Measurements from ENCODE around the gene AK3.

AK3 gene

GRCh38 chr9:4732890-4733289, 8.1 kb downstream of the AK3 start:
- H3K4me3 ChIP-seq (ENCODE audit: low read depth in 1 of 2, low read length in 2 of 2), result no peak overlapping the region
- peaks cover 91% of the 10 kb centered on the region for H3K79me2 ChIP-seq (ENCODE audit: insufficient read depth, low read length)
- H3K36me3 ChIP-seq (ENCODE audit: insufficient read depth, low read length), result peaks cover 5% of the 10 kb centered on the region; the same call in 1 of the 2 replicates
- peaks cover 14% of the 10 kb centered on the region for H4K20me1 ChIP-seq (ENCODE audit: insufficient read depth, low read length)
- H3K4me1 ChIP-seq (ENCODE audit: insufficient read depth, low read length), result peaks cover 6% of the 10 kb centered on the region; the same call in 1 of the 2 replicates
- ATAC-seq (ENCODE audit: insufficient read depth, low read depth) (no peak), DNase-seq (no peak)
- H3K27me3 ChIP-seq (ENCODE audit: insufficient read depth, low read length, poor library complexity), result no peaks in the 10 kb centered on the region
- no peak overlapping the region for H2AFZ ChIP-seq (ENCODE audit: low read depth, low read length)
- no peak overlapping the region for H3K9ac ChIP-seq (ENCODE audit: low read depth, low read length)
- TF ChIP-seq, protein P1, sequence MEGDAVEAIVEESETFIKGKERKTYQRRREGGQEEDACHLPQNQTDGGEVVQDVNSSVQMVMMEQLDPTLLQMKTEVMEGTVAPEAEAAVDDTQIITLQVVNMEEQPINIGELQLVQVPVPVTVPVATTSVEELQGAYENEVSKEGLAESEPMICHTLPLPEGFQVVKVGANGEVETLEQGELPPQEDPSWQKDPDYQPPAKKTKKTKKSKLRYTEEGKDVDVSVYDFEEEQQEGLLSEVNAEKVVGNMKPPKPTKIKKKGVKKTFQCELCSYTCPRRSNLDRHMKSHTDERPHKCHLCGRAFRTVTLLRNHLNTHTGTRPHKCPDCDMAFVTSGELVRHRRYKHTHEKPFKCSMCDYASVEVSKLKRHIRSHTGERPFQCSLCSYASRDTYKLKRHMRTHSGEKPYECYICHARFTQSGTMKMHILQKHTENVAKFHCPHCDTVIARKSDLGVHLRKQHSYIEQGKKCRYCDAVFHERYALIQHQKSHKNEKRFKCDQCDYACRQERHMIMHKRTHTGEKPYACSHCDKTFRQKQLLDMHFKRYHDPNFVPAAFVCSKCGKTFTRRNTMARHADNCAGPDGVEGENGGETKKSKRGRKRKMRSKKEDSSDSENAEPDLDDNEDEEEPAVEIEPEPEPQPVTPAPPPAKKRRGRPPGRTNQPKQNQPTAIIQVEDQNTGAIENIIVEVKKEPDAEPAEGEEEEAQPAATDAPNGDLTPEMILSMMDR (IDR thresholded peaks at IDR 0.05; ENCODE audit: borderline replicate concordance, extremely low read depth, low read length, poor library complexity, severe bottlenecking), result no peak
- TF ChIP-seq EZH2 (IDR thresholded peaks at IDR 0.05; ENCODE audit: borderline replicate concordance, low read depth, low read length, severe bottlenecking), result no peak
- no peak overlapping the region for H3K4me2 ChIP-seq (ENCODE audit: insufficient read depth, low read length)
- H3K9me3 ChIP-seq (ENCODE audit: insufficient read depth, low read length, severe bottlenecking), result no peaks in the 10 kb centered on the region
- no peak overlapping the region for H3K27ac ChIP-seq (ENCODE audit: low read length)

- Histone ChIP-seq H3K9me3 (ENCODE audit: insufficient read depth, low read length, severe bottlenecking) (no peaks in the 10 kb centered on the region), H3K4me1 (ENCODE audit: insufficient read depth, low read length) (no peaks in the 10 kb centered on the region), H3K4me3 (ENCODE audit: low read depth in 1 of 2, low read length in 2 of 2) (no peak overlapping the region), H3K27ac (ENCODE audit: low read length) (no peak overlapping the region), H4K20me1 (ENCODE audit: insufficient read depth, low read length) (peaks cover 10% of the 10 kb centered on the region; the same call in 1 of the 2 replicates), H3K9ac (ENCODE audit: low read depth, low read length) (no peak overlapping the region), H3K79me2 (ENCODE audit: insufficient read depth, low read length) (peaks cover 73% of the 10 kb centered on the region), H3K36me3 (ENCODE audit: insufficient read depth, low read length) (peaks cover 2% of the 10 kb centered on the region), H2AFZ (ENCODE audit: low read depth, low read length) (no peak overlapping the region), H3K27me3 (ENCODE audit: insufficient read depth, low read length, poor library complexity) (no peaks in the 10 kb centered on the region), H3K4me2 (ENCODE audit: insufficient read depth, low read length) (no peak overlapping the region)
- DNase-seq (no peak), ATAC-seq (ENCODE audit: insufficient read depth, low read depth) (no peak)
- no peak for TF ChIP-seq EZH2 (IDR thresholded peaks at IDR 0.05; ENCODE audit: borderline replicate concordance, low read depth, low read length, severe bottlenecking)
- TF ChIP-seq, protein P1 (IDR thresholded peaks at IDR 0.05; ENCODE audit: borderline replicate concordance, extremely low read depth, low read length, poor library complexity, severe bottlenecking), result no peak
These were observed 13.4 kb downstream of the AK3 start for GRCh38 chr9:4727593-4727992.

- H3K36me3 ChIP-seq (ENCODE audit: insufficient read depth, low read length), result peaks cover 13% of the 10 kb centered on the region
- no peaks in the 10 kb centered on the region for H3K4me1 ChIP-seq (ENCODE audit: insufficient read depth, low read length)
- H3K9ac ChIP-seq (ENCODE audit: low read depth, low read length), result no peak overlapping the region
- H3K4me3 ChIP-seq (ENCODE audit: low read depth in 1 of 2, low read length in 2 of 2), result no peak overlapping the region
- H3K79me2 ChIP-seq (ENCODE audit: insufficient read depth, low read length), result peaks cover 63% of the 10 kb centered on the region
- DNase-seq (no peak), ATAC-seq (ENCODE audit: insufficient read depth, low read depth) (no peak)
- no peak overlapping the region for H3K4me2 ChIP-seq (ENCODE audit: insufficient read depth, low read length)
- H2AFZ ChIP-seq (ENCODE audit: low read depth, low read length), result no peak overlapping the region
- H3K9me3 ChIP-seq (ENCODE audit: insufficient read depth, low read length, severe bottlenecking), result no peaks in the 10 kb centered on the region
- H3K27ac ChIP-seq (ENCODE audit: low read length), result no peak overlapping the region
- H4K20me1 ChIP-seq (ENCODE audit: insufficient read depth, low read length), result peaks cover 10% of the 10 kb centered on the region; the same call in 1 of the 2 replicates
- TF ChIP-seq, protein P1 (IDR thresholded peaks at IDR 0.05; ENCODE audit: borderline replicate concordance, extremely low read depth, low read length, poor library complexity, severe bottlenecking), result no peak
- TF ChIP-seq EZH2 (IDR thresholded peaks at IDR 0.05; ENCODE audit: borderline replicate concordance, low read depth, low read length, severe bottlenecking), result no peak
- no peaks in the 10 kb centered on the region for H3K27me3 ChIP-seq (ENCODE audit: insufficient read depth, low read length, poor library complexity)
These were observed 15.1 kb downstream of the AK3 start for GRCh38 chr9:4725706-4726442.
